Memory B cell (primary cell): ENCODE data around the gene ASIP.
A peak's percentile ranks its signal among the peaks of the same experiment; 100 is the strongest.
"Not testable (repeated sequence)": the region's sequence is repeated elsewhere in the genome, so short reads cannot be mapped to it uniquely, and the experiment has no call there.

Source experiments
- ATAC-seq: fragments of 150-1000 bp; cut with Tn5 transposase; 2 replicates; pipeline ENCODE4 v1.10.0; 2021; ENCODE audit warnings: low read depth, mild to moderate bottlenecking, moderate library complexity
- DNase-seq, 2 donors: peaks; one replicate each; pipeline ENCODE4 v3.0.0; 2022; ENCODE audit warnings: low spot score in 2 of 2
- H3K27ac Mint-ChIP-seq: one replicate; pipeline ENCODE4 v1.8.0; 2022; ENCODE audit warnings: mild to moderate bottlenecking, moderate library complexity, mixed read lengths
- H3K27me3 Mint-ChIP-seq: one replicate; pipeline ENCODE4 v1.8.0; 2022; ENCODE audit warnings: mixed read lengths
- H3K36me3 Mint-ChIP-seq: one replicate; pipeline ENCODE4 v1.8.0; 2022; ENCODE audit warnings: mild to moderate bottlenecking, mixed read lengths
- H3K4me1 Mint-ChIP-seq: one replicate; pipeline ENCODE4 v1.8.0; 2022; ENCODE audit warnings: mixed read lengths
- H3K4me3 Mint-ChIP-seq: one replicate; pipeline ENCODE4 v1.8.0; 2022; ENCODE audit warnings: mild to moderate bottlenecking, moderate library complexity, mixed read lengths
- H3K9me3 Mint-ChIP-seq: one replicate; pipeline ENCODE4 v1.8.0; 2022; ENCODE audit warnings: mixed read lengths

Gene ASIP

GRCh38 chr20:34254979-34255378, 13.8 kb downstream of the ASIP start:
- H3K36me3 Mint-ChIP-seq, result no peaks in the 10 kb centered on the region
- DNase-seq (no peak), ATAC-seq (no peak)
- H3K27me3 Mint-ChIP-seq, result peaks cover 2% of the 10 kb centered on the region
- H3K27ac Mint-ChIP-seq, result no peak overlapping the region
- no peaks in the 10 kb centered on the region for H3K9me3 Mint-ChIP-seq
- H3K4me1 Mint-ChIP-seq, result peaks cover 7% of the 10 kb centered on the region
- no peak overlapping the region for H3K4me3 Mint-ChIP-seq

GRCh38 chr20:34256629-34257124, 15.5 kb downstream of the ASIP start:
- Mint-ChIP-seq H3K4me1 (peaks cover 6% of the 10 kb centered on the region), H3K27me3 (peaks cover 2% of the 10 kb centered on the region), H3K36me3 (no peaks in the 10 kb centered on the region), H3K9me3 (no peaks in the 10 kb centered on the region), H3K27ac (no peak overlapping the region), H3K4me3 (no peak overlapping the region)
- no peak for DNase-seq
- ATAC-seq, result no peak

GRCh38 chr20:34260208-34260942, 19.2 kb downstream of the ASIP start:
- Mint-ChIP-seq H3K9me3 (no peaks in the 10 kb centered on the region), H3K4me3 (no peak overlapping the region), H3K27ac (no peak overlapping the region), H3K36me3 (no peaks in the 10 kb centered on the region), H3K27me3 (peaks cover 2% of the 10 kb centered on the region), H3K4me1 (peaks cover 9% of the 10 kb centered on the region)
- DNase-seq, result no peak
- no peak for ATAC-seq

- no peak for ATAC-seq
- Mint-ChIP-seq H3K4me1 (peaks cover 2% of the 10 kb centered on the region), H3K27ac (peak overlapping the region; percentile 3), H3K4me3 (no peak overlapping the region), H3K9me3 (no peaks in the 10 kb centered on the region), H3K27me3 (no peaks in the 10 kb centered on the region), H3K36me3 (peaks cover 2% of the 10 kb centered on the region)
- DNase-seq, result no peak
Observed at GRCh38 chr20:34262488-34263288, 21.5 kb downstream of the ASIP start.

GRCh38 chr20:34263468-34263867, 22.2 kb downstream of the ASIP start:
- H3K36me3 Mint-ChIP-seq, H3K27me3 Mint-ChIP-seq, H3K4me1 Mint-ChIP-seq, H3K9me3 Mint-ChIP-seq, H3K27ac Mint-ChIP-seq, DNase-seq, ATAC-seq, H3K4me3 Mint-ChIP-seq: not testable (repeated sequence)

GRCh38 chr20:34264141-34264540, 22.9 kb downstream of the ASIP start:
- Mint-ChIP-seq H3K9me3 (no peaks in the 10 kb centered on the region), H3K36me3 (peaks cover 2% of the 10 kb centered on the region), H3K27ac (no peak overlapping the region), H3K4me1 (peaks cover 5% of the 10 kb centered on the region), H3K4me3 (no peak overlapping the region), H3K27me3 (peaks cover 5% of the 10 kb centered on the region)
- no peak for ATAC-seq
- DNase-seq, result no peak

GRCh38 chr20:34268145-34268544, 26.9 kb downstream of the ASIP start:
- H3K36me3 Mint-ChIP-seq, result peaks cover 2% of the 10 kb centered on the region
- H3K9me3 Mint-ChIP-seq, result no peaks in the 10 kb centered on the region
- DNase-seq, result no peak
- peaks cover 2% of the 10 kb centered on the region for H3K4me1 Mint-ChIP-seq
- H3K27me3 Mint-ChIP-seq, result peaks cover 5% of the 10 kb centered on the region
- no peak for ATAC-seq
- H3K4me3 Mint-ChIP-seq, result no peak overlapping the region
- H3K27ac Mint-ChIP-seq, result no peak overlapping the region

- peaks cover 2% of the 10 kb centered on the region for H3K4me1 Mint-ChIP-seq
- no peak overlapping the region for H3K27ac Mint-ChIP-seq
- H3K36me3 Mint-ChIP-seq, result peaks cover 4% of the 10 kb centered on the region
- ATAC-seq (peak; percentile 82), DNase-seq (peak; percentile 9 to 25)
- H3K9me3 Mint-ChIP-seq, result no peaks in the 10 kb centered on the region
- peak overlapping the region; percentile 74 for H3K4me3 Mint-ChIP-seq
- H3K27me3 Mint-ChIP-seq, result peaks cover 5% of the 10 kb centered on the region
Observed at GRCh38 chr20:34268851-34269636, 27.8 kb downstream of the ASIP start.

GRCh38 chr20:34269996-34270627, 28.9 kb downstream of the ASIP start:
- Mint-ChIP-seq H3K4me1 (peaks cover 2% of the 10 kb centered on the region), H3K9me3 (no peaks in the 10 kb centered on the region), H3K27me3 (peaks cover 5% of the 10 kb centered on the region), H3K4me3 (peak overlapping the region; percentile 8), H3K27ac (no peak overlapping the region), H3K36me3 (peaks cover 7% of the 10 kb centered on the region)
- DNase-seq (no peak), ATAC-seq (no peak)

GRCh38 chr20:34271956-34272355, 30.7 kb downstream of the ASIP start:
- H3K4me1 Mint-ChIP-seq, result peaks cover 2% of the 10 kb centered on the region
- peaks cover 10% of the 10 kb centered on the region for H3K36me3 Mint-ChIP-seq
- H3K9me3 Mint-ChIP-seq, result no peaks in the 10 kb centered on the region
- H3K27ac Mint-ChIP-seq, result no peak overlapping the region
- DNase-seq (no peak), ATAC-seq (no peak)
- no peak overlapping the region for H3K4me3 Mint-ChIP-seq
- H3K27me3 Mint-ChIP-seq, result peaks cover 5% of the 10 kb centered on the region

- H3K4me1 Mint-ChIP-seq, result no peaks in the 10 kb centered on the region
- peaks cover 20% of the 10 kb centered on the region for H3K36me3 Mint-ChIP-seq
- DNase-seq, result no peak
- no peak overlapping the region for H3K27ac Mint-ChIP-seq
- no peaks in the 10 kb centered on the region for H3K9me3 Mint-ChIP-seq
- H3K4me3 Mint-ChIP-seq, result no peak overlapping the region
- H3K27me3 Mint-ChIP-seq, result no peaks in the 10 kb centered on the region
- ATAC-seq, result no peak
Observed at GRCh38 chr20:34274694-34275093, 33.5 kb downstream of the ASIP start.

GRCh38 chr20:34281177-34281576, 40.0 kb downstream of the ASIP start:
- Mint-ChIP-seq H3K9me3 (no peaks in the 10 kb centered on the region), H3K27me3 (no peaks in the 10 kb centered on the region), H3K4me3 (no peak overlapping the region), H3K4me1 (no peaks in the 10 kb centered on the region), H3K27ac (no peak overlapping the region), H3K36me3 (peaks cover 23% of the 10 kb centered on the region)
- no peak for DNase-seq
- ATAC-seq, result no peak

- no peaks in the 10 kb centered on the region for H3K27me3 Mint-ChIP-seq
- no peak for ATAC-seq
- H3K4me3 Mint-ChIP-seq, result no peak overlapping the region
- no peak overlapping the region for H3K27ac Mint-ChIP-seq
- DNase-seq, result no peak
- peaks cover 26% of the 10 kb centered on the region for H3K36me3 Mint-ChIP-seq
- H3K4me1 Mint-ChIP-seq, result no peaks in the 10 kb centered on the region
- H3K9me3 Mint-ChIP-seq, result no peaks in the 10 kb centered on the region
Observed at GRCh38 chr20:34282041-34282440, 40.8 kb downstream of the ASIP start.
